HCT116 (cell line): Measurements from ENCODE around the gene HOXA1. TPM values are rescaled to one million over a fixed set of nuclear protein-coding genes. Genes with fewer than 3 reads are reported as not detected.
A peak's percentile ranks its signal among the peaks of the same experiment; 100 is the strongest.

Source experiments
- ATAC-seq: fragments of 200-7000 bp; cut with Tn5 transposase; 2 replicates; pipeline ENCODE4 v1.9.1; 2020; ENCODE audit warnings: mild to moderate bottlenecking, moderate library complexity
- BruUV-seq: library from RNA; stranded (reverse); fragments of 400-500 nt; replicated peaks from 2 replicates; lab custom pipeline; 2021; lab: Mats Ljungman, UMichigan
- CTCF ChIA-PET: fragments of 300-600 bp; sonication (Branson Sonifier 250); formaldehyde crosslinking; loops from one replicate; lab custom pipeline; 2021; ENCODE audit warnings: antibody characterized with exemption; lab: Charles Lee
- POLR2A ChIA-PET: fragments of 300-600, 350-600 bp; sonication (Branson Sonifier 250); formaldehyde crosslinking; loops from one replicate; lab custom pipeline; 2021; ENCODE audit warnings: antibody characterized with exemption; lab: Charles Lee
- RAD21 ChIA-PET, 2 experiments: fragments of 300-600 bp; sonication (Branson Sonifier 250); formaldehyde crosslinking; loops; one replicate each; lab custom pipeline; 2023; ENCODE audit warnings: low total read pairs in 2 of 2; ENCODE audit not compliant: uncharacterized antibody in 2 of 2, unreplicated experiment in 2 of 2, low non-redundant PET in 1 of 2; lab: Charles Lee
- DNase-seq: peaks from one replicate; pipeline ENCODE4 v3.0.0-alpha.2; 2010; ENCODE audit warnings: low read depth, low spot score
- H2AFZ ChIP-seq: fragments of 200-600 bp; shearing (Covaris generic), sonication (generic); 2 replicates; pipeline ENCODE4 v1.6.1; 2017; ENCODE audit warnings: low read depth, mixed run types, mixed read lengths, antibody characterized with exemption, low read length; ENCODE audit not compliant: poor library complexity, severe bottlenecking
- H3K27ac ChIP-seq: 2 replicates; pipeline ENCODE4 v1.5.1; 2012; ENCODE audit warnings: low read depth, low read length
- H3K27me3 ChIP-seq: fragments of 200-600 bp; sonication (generic); 2 replicates; pipeline ENCODE4 v1.6.1; 2016; ENCODE audit warnings: mixed run types, low read length, mixed read lengths; ENCODE audit not compliant: insufficient read depth
- H3K36me3 ChIP-seq, 2 experiments: fragments of 200-500 bp in 1 of 2; fragments of 200-600 bp in 1 of 2; sonication (Bioruptor generic) in 1 of 2; sonication (generic) in 1 of 2; 2 replicates each; pipeline versions ENCODE4 v1.5.1 to v1.6.1; 2014 to 2016; ENCODE audit warnings: low read length in 2 of 2, inconsistent platforms in 1 of 2, mixed read lengths in 1 of 2, mixed run types in 1 of 2; ENCODE audit not compliant: insufficient read depth in 2 of 2, control insufficient read depth in 1 of 2
- H3K4me1 ChIP-seq, 2 experiments: fragments of 200-600 bp in 1 of 2; sonication (generic) in 1 of 2; 2 replicates each; pipeline versions ENCODE4 v1.5.1 to v1.6.1; 2012 to 2017; ENCODE audit warnings: low read length in 2 of 2, inconsistent platforms in 1 of 2, mild to moderate bottlenecking in 1 of 2, mixed read lengths in 1 of 2, mixed run types in 1 of 2, moderate library complexity in 1 of 2; ENCODE audit not compliant: insufficient read depth in 2 of 2, control insufficient read depth in 1 of 2
- H3K4me2 ChIP-seq: fragments of 200-600 bp; sonication (generic); 2 replicates; pipeline ENCODE4 v1.6.1; 2017; ENCODE audit warnings: mixed run types, low read length, mixed read lengths
- H3K4me3 ChIP-seq, 2 experiments: fragments of 200-600 bp in 1 of 2; sonication (generic) in 1 of 2; replicated peaks in 1 of 2; 2 replicates each; pipeline ENCODE4 v1.5.1; 2011 to 2016; ENCODE audit warnings: low read length in 2 of 2, control low read depth in 1 of 2, low read depth in 1 of 2, mild to moderate bottlenecking in 1 of 2, mixed read lengths in 1 of 2, mixed run types in 1 of 2
- H3K79me2 ChIP-seq: fragments of 200-600 bp; sonication (generic); 2 replicates; pipeline ENCODE4 v1.6.1; 2017; ENCODE audit warnings: mild to moderate bottlenecking, mixed run types, low read length, moderate library complexity, mixed read lengths; ENCODE audit not compliant: insufficient read depth
- H3K9ac ChIP-seq: fragments of 200-600 bp; sonication (generic); 2 replicates; pipeline ENCODE4 v1.6.1; 2016; ENCODE audit warnings: low read length, mixed read lengths
- H3K9me2 ChIP-seq: fragments of 200-600 bp; sonication (generic), shearing (Covaris generic); 2 replicates; pipeline ENCODE4 v1.6.1; 2017; ENCODE audit warnings: mixed run types, mild to moderate bottlenecking, moderate library complexity; ENCODE audit not compliant: insufficient read depth
- H3K9me3 ChIP-seq, 2 experiments: fragments of 200-500 bp in 1 of 2; fragments of 200-600 bp in 1 of 2; sonication (Bioruptor generic) in 1 of 2; sonication (generic) in 1 of 2; 2 replicates each; pipeline ENCODE4 v1.6.1; 2014 to 2017; ENCODE audit warnings: low read length in 2 of 2, mixed read lengths in 2 of 2, inconsistent platforms in 1 of 2, low read depth in 1 of 2, mild to moderate bottlenecking in 1 of 2, mixed run types in 1 of 2, moderate library complexity in 1 of 2; ENCODE audit not compliant: control insufficient read depth in 1 of 2, insufficient read depth in 1 of 2
- H4K20me1 ChIP-seq: fragments of 200-600 bp; sonication (generic), shearing (Covaris generic); 2 replicates; pipeline ENCODE4 v1.6.1; 2017; ENCODE audit warnings: mixed run types, mild to moderate bottlenecking, moderate library complexity; ENCODE audit not compliant: insufficient read depth
- ATF3 ChIP-seq: IDR thresholded peaks from 2 replicates; pipeline ENCODE4 v1.6.1; 2012
- CTCF ChIP-seq, 3 experiments: fragments of 200-600 bp in 1 of 3; sonication (generic) in 1 of 3; IDR thresholded peaks in 2 of 3; conservative IDR thresholded peaks in 1 of 3; 2 replicates each; pipeline ENCODE4 v1.5.1; 2012 to 2017; ENCODE audit warnings: low read depth in 2 of 3, low read length in 2 of 3, antibody characterized with exemption in 1 of 3, borderline replicate concordance in 1 of 3, control low read depth in 1 of 3, mild to moderate bottlenecking in 1 of 3, mixed read lengths in 1 of 3, mixed run types in 1 of 3, moderate library complexity in 1 of 3; ENCODE audit not compliant: insufficient read depth in 1 of 3
- EGR1 ChIP-seq: IDR thresholded peaks from 2 replicates; pipeline ENCODE4 v1.6.1; 2012; ENCODE audit warnings: low read depth
- EZH2phosphoT487 ChIP-seq: fragments of 200-600 bp; IDR thresholded peaks from 2 replicates; pipeline ENCODE4 v1.6.1; 2018; ENCODE audit warnings: antibody characterized with exemption, borderline replicate concordance
- JUND ChIP-seq: IDR thresholded peaks from 2 replicates; pipeline ENCODE4 v1.6.1; 2012
- MAX ChIP-seq: IDR thresholded peaks from 2 replicates; pipeline ENCODE4 v1.6.1; 2012
- POLR2A ChIP-seq: IDR thresholded peaks from 2 replicates; pipeline ENCODE4 v1.7.0; 2011; ENCODE audit warnings: borderline replicate concordance; ENCODE audit not compliant: insufficient read depth, insufficient read length; ENCODE audit errors: extremely low read depth
- RAD21 ChIP-seq: IDR thresholded peaks from 2 replicates; pipeline ENCODE4 v1.6.1; 2012; ENCODE audit warnings: low read depth, mild to moderate bottlenecking
- REST ChIP-seq: IDR thresholded peaks from 2 replicates; pipeline ENCODE4 v1.6.1; 2012; ENCODE audit warnings: low read depth
- SP1 ChIP-seq: IDR thresholded peaks from 2 replicates; pipeline ENCODE4 v1.6.1; 2012; ENCODE audit warnings: low read depth
- SRF ChIP-seq: IDR thresholded peaks from 2 replicates; pipeline ENCODE4 v1.6.1; 2012; ENCODE audit warnings: low read depth
- ZBTB33 ChIP-seq: IDR thresholded peaks from 2 replicates; pipeline ENCODE4 v1.6.1; 2011; ENCODE audit warnings: mild to moderate bottlenecking, low read length, moderate library complexity; ENCODE audit not compliant: insufficient replicate concordance; ENCODE audit errors: extremely low read depth
- ZFX ChIP-seq: fragments of 450-650 bp; IDR thresholded peaks from 2 replicates; pipeline ENCODE4 v1.6.1; 2017
- intact Hi-C: fragments of 100-400 bp; cut with micrococcal nuclease; formaldehyde crosslinking; loops from 2 replicates; pipeline ENCODE4 v1.10.0; 2022
- total RNA-seq: library from RNA; stranded (reverse); gene quantifications from one replicate; pipeline ENCODE4 v1.2.1, GENCODE V29; 2021; ENCODE audit not compliant: unreplicated experiment

HOXA1 gene
- total RNA-seq, 1 experiment from 2014 or later, result 2.8 TPM

- peaks cover 25% of the 10 kb centered on the region for H3K79me2 ChIP-seq
- H3K4me1 ChIP-seq, result peaks cover 10 to 19% of the 10 kb centered on the region in 2 experiments; a peak in 3 of 4 replicates
- peak; percentile 26; the same call in 1 of the 2 replicates for ATAC-seq
- RAD21 ChIA-PET, result no interaction called here
- CTCF ChIA-PET, result no interaction called here
- POLR2A ChIA-PET, result interaction anchor here (1.4 to 1.9 kb wide), 3 partner anchors 11 to 20 kb away, joined by 4 to 8 read pairs (median 5); no protein-coding TSS in a partner anchor
- H3K36me3 ChIP-seq, result no peaks in the 10 kb centered on the region
- H3K4me3 ChIP-seq, result peak overlapping the region; percentile 74 to 86
- no peak overlapping the region for H2AFZ ChIP-seq
- H3K9me2 ChIP-seq, result no peaks in the 10 kb centered on the region
- H4K20me1 ChIP-seq, result no peaks in the 10 kb centered on the region
- no peak for TF ChIP-seq ATF3
- TF ChIP-seq ZBTB33, result no peak
- no peak for TF ChIP-seq REST
- no peak for TF ChIP-seq POLR2A
- no peak for TF ChIP-seq ZFX
- TF ChIP-seq RAD21, result no peak
- no peak for TF ChIP-seq MAX
- no peak for TF ChIP-seq JUND
- no peak for TF ChIP-seq SRF
- no peak for TF ChIP-seq EGR1
- TF ChIP-seq SP1, result no peak
- TF ChIP-seq CTCF (IDR thresholded peaks at IDR 0.05 in 2 of 3, conservative IDR thresholded peaks at IDR 0.05 in 1 of 3; ENCODE audit: borderline replicate concordance in 1 of 3, insufficient read depth in 1 of 3, low read depth in 2 of 3, low read length in 2 of 3), result no peak
- TF ChIP-seq EZH2phosphoT487, result no peak
- no peaks in the 10 kb centered on the region for H3K9me3 ChIP-seq
- no peak for DNase-seq
- H3K4me2 ChIP-seq, result peak overlapping the region; percentile 79
- TSS peak; percentile 81 for BruUV-seq
- intact Hi-C loops, result no loop called here
- H3K9ac ChIP-seq, result peak overlapping the region; percentile 50
- no peak overlapping the region; the same call in 1 of the 2 replicates for H3K27ac ChIP-seq
- H3K27me3 ChIP-seq, result no peaks in the 10 kb centered on the region
Measured at GRCh38 chr7:27095050-27095896, 527 bp downstream of the HOXA1 start.
